Skeletal muscle tissue (tissue), 4 donors: ENCODE measurements around the gene STX11. TPM values are rescaled to one million over a fixed set of nuclear protein-coding genes. Genes with fewer than 3 reads are reported as not detected.

Experiments
- H3K27ac ChIP-seq: one replicate; pipeline ENCODE4 v1.7.0; 2013; ENCODE audit warnings: mild to moderate bottlenecking, low read depth, low read length, inconsistent platforms
- H3K27me3 ChIP-seq, 3 donors: one replicate each; pipeline ENCODE4 v1.7.0; 2013; ENCODE audit warnings: low read length in 3 of 3; ENCODE audit not compliant: control insufficient read depth in 3 of 3, insufficient read depth in 3 of 3
- H3K36me3 ChIP-seq, 3 donors: one replicate each; pipeline ENCODE4 v1.7.0; 2013; ENCODE audit warnings: low read length in 3 of 3; ENCODE audit not compliant: control insufficient read depth in 3 of 3, insufficient read depth in 3 of 3
- H3K4me1 ChIP-seq, 3 donors: one replicate each; pipeline ENCODE4 v1.7.0; 2013; ENCODE audit warnings: low read length in 3 of 3, mild to moderate bottlenecking in 3 of 3; ENCODE audit not compliant: control insufficient read depth in 3 of 3, insufficient read depth in 3 of 3
- H3K4me3 ChIP-seq, 3 donors: one replicate each; pipeline ENCODE4 v1.7.0; 2013; ENCODE audit warnings: low read length in 3 of 3
- H3K9ac ChIP-seq, 3 donors: one replicate each; pipeline ENCODE4 v1.7.0; 2013; ENCODE audit warnings: low read length in 3 of 3, mild to moderate bottlenecking in 3 of 3, moderate library complexity in 2 of 3, low read depth in 1 of 3
- H3K9me3 ChIP-seq, 3 donors: one replicate each; pipeline ENCODE4 v1.7.0; 2013; ENCODE audit warnings: low read length in 3 of 3; ENCODE audit not compliant: control insufficient read depth in 3 of 3
- total RNA-seq: library from RNA; depleted of rRNA; stranded (reverse); fragments of >200 nt; gene quantifications from one replicate; pipeline ENCODE4 v1.2.3, GENCODE V29; 2014
- donor health status: Osteomylitis.

STX11 gene
- total RNA-seq, 1 donor from 2014 or later: 2.1 TPM

- H3K27ac ChIP-seq: no peak overlapping the region
- no peak overlapping the region for H3K9ac ChIP-seq
- H3K4me3 ChIP-seq: no peak overlapping the region
- H3K27me3 ChIP-seq: no peaks in the 10 kb centered on the region
- peaks cover 2 to 9% (median 4%) of the 10 kb centered on the region in 3 donors for H3K4me1 ChIP-seq
- H3K9me3 ChIP-seq: no peaks in the 10 kb centered on the region
- no peaks in the 10 kb centered on the region for H3K36me3 ChIP-seq
Observed at GRCh38 chr6:144234399-144234798, 84.1 kb downstream of the STX11 start.

- Histone ChIP-seq H3K27me3 (no peaks in the 10 kb centered on the region), H3K27ac (no peak overlapping the region), H3K9ac (no peak overlapping the region), H3K4me3 (no peak overlapping the region), H3K36me3 (no peaks in the 10 kb centered on the region), H3K4me1 (peaks cover 2 to 9% (median 4%) of the 10 kb centered on the region in 3 donors), H3K9me3 (no peaks in the 10 kb centered on the region)
Observed at GRCh38 chr6:144234935-144235334, 84.6 kb downstream of the STX11 start.

Other genes with a start within 250 kb of the STX11 start
- gene PLAGL1, start 142.3 kb upstream of the STX11 start, total RNA-seq: 58.5 TPM
- gene SF3B5, start 54.9 kb upstream of the STX11 start, total RNA-seq: 71.5 TPM
- 149 TPM for gene UTRN, start 134.8 kb downstream of the STX11 start, total RNA-seq